Measurements from ENCODE around the gene SPC24.
"Not testable (repeated sequence)": the region's sequence is repeated elsewhere in the genome, so short reads cannot be mapped to it uniquely, and the experiment has no call there.

SPC24 gene

DNA sequence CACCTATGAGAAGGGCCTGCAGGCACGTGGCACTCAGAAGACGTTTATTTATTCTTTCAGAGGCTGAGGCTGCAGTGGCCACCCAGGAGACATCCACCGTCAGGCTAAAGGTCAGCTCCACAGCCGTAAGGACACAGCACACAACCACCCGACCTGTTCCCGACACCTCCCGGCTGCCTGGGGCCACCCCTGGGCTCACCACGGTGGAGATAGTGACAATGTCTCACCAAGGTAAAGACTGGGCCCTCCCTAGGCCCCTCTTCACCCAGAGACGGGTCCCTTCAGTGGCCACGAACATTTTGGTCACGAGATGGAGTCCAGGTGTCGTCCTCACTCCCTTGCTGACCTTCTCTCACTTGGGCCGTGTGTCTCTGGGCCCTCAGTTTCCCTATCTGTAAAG lies 32.5 kb downstream of the SPC24 start:
- DNase-seq: no peak

DNA sequence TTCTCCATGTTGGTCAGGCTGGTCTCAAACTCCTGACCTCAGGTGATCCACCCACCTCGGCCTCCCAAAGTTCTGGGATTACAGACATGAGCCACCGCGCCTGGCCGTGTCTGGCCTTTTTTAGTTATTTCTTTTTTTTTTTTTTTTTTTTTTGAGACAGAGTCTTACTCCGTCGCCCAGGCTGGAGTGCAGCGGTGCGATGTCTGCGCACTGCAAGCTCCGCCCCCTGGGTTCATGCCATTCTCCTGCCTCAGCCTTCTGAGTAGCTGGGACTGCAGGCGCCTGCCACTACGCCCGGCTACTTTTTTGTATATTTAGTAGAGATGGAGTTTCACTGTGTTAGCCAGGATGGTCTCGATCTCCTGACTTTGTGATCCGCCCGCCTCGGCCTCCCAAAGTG lies 33.6 kb downstream of the SPC24 start:
- DNase-seq: not testable (repeated sequence)

DNA sequence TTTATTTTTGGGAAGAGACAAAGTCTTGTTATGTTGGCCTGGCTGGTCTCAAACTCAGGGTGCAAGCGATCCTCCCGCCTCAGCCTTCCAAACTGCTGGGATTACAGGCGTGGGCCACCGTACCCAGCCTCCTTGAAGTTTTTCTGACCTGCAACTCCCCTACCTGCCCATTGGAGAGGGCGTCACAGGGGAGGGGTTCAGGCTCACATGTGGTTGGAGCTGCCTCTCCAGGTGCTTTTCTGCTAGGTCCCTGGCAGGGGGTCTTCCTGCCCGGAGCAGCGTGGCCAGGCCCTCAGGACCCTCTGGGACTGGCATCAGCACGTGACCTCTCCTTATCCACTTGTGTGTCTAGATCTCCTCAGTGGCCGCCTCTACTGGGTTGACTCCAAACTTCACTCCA lies 39.1 kb downstream of the SPC24 start:
- no peak for DNase-seq

DNA sequence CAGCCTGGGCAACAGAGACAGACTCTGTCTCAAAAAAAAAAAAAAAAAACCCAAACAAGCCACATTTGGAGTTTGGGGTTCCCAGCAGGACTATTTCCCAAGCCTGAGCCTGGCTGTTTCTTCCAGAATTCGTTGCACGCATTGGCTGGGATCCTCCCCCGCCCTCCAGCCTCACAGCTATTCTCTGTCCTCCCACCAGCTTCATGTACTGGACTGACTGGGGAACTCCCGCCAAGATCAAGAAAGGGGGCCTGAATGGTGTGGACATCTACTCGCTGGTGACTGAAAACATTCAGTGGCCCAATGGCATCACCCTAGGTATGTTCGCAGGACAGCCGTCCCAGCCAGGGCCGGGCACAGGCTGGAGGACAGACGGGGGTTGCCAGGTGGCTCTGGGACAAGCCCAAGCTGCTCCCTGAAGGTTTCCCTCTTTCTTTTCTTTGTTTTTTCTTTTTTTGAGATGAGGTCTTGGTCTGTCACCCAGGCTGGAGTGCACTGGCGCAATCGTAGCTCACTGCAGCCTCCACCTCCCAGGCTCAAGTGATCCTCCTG lies 39.6 kb downstream of the SPC24 start:
- DNase-seq: no peak

DNA sequence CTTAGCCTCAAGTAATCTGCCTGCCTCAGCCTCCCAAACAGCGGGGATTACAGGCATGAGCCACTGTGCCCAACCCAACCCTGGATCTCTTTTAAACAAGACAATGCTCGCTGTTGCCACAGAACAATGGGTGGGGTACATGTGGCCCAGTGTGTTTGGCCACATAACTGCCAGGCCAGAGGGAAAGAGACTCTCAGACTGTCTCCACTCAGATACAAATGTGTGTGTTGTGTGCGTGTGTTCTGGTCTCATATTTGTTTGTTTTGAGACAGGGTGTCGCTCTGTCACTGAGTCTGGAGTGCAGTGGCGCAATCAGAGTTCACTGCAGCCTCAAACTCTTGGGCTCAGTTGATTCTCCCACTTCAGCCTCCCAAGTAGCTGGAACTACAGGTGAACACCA lies 40.5 kb downstream of the SPC24 start:
- no peak for DNase-seq

DNA sequence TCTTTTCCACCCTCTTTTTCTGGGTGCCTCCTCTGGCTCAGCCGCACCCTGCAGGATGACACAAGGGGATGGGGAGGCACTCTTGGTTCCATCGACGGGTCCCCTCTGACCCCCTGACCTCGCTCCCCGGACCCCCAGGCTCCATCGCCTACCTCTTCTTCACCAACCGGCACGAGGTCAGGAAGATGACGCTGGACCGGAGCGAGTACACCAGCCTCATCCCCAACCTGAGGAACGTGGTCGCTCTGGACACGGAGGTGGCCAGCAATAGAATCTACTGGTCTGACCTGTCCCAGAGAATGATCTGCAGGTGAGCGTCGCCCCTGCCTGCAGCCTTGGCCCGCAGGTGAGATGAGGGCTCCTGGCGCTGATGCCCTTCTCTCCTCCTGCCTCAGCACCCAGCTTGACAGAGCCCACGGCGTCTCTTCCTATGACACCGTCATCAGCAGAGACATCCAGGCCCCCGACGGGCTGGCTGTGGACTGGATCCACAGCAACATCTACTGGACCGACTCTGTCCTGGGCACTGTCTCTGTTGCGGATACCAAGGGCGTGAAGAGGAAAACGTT lies 42.4 kb downstream of the SPC24 start:
- no peak for DNase-seq

DNA sequence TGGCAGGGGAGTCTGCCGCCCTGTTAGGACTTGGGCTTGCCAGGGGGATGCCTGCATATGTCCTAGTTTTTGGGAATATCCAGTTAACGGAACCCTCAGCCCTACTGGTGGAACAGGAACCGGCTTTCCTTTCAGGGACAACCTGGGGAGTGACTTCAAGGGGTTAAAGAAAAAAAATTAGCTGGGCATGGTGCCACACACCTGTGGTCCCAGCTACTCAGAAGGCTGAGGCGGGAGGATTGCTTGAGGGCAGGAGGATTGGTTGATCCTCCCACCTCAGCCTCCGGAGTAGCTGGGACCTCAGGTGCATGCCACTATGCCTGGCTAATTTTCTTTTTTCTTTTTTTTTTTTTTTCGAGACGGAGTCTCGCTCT lies 43.8 kb downstream of the SPC24 start:
- no peak for DNase-seq

DNA sequence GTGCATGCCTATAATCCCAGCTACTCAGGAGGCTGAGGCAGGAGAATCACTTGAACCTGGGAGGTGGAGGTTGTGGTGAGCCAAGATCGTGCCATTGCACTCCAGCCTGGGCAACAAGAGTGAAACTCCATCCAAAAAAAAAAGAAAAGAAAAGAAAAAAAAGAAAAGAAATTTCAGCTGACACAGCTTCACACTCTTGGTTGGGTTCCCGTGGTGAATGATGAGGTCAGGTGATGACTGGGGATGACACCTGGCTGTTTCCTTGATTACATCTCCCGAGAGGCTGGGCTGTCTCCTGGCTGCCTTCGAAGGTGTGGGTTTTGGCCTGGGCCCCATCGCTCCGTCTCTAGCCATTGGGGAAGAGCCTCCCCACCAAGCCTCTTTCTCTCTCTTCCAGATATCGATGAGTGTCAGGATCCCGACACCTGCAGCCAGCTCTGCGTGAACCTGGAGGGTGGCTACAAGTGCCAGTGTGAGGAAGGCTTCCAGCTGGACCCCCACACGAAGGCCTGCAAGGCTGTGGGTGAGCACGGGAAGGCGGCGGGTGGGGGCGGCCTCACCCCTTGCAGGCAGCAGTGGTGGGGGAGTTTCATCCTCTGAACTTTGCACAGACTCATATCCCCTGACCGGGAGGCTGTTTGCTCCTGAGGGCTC lies 44.3 kb downstream of the SPC24 start:
- no peak for DNase-seq

DNA sequence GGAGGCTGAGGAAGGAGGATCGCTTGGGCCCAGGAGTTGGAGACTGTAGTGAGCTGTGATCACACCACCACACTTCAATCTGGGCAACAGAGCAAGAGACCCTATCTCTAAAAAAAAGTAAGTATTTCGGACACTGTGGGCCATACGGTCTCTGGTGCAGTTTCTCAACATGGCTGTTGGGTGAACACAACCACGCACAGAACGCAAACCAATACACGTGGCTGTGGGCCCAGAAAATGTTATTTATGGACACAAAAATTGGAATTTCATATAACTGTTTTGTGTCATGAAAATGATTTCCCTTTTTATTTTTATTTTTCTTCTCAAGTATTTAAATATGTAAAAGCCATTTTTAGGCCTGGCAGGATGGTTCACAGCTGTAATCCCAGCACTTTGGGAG lies 46.8 kb downstream of the SPC24 start:
- DNase-seq: no peak

DNA sequence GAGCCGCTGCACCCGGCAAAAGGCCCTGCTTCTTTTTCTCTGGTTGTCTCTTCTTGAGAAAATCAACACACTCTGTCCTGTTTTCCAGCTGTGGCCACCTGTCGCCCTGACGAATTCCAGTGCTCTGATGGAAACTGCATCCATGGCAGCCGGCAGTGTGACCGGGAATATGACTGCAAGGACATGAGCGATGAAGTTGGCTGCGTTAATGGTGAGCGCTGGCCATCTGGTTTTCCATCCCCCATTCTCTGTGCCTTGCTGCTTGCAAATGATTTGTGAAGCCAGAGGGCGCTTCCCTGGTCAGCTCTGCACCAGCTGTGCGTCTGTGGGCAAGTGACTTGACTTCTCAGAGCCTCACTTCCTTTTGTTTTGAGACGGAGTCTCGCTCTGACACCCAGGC lies 49.1 kb downstream of the SPC24 start:
- no peak for DNase-seq

DNA sequence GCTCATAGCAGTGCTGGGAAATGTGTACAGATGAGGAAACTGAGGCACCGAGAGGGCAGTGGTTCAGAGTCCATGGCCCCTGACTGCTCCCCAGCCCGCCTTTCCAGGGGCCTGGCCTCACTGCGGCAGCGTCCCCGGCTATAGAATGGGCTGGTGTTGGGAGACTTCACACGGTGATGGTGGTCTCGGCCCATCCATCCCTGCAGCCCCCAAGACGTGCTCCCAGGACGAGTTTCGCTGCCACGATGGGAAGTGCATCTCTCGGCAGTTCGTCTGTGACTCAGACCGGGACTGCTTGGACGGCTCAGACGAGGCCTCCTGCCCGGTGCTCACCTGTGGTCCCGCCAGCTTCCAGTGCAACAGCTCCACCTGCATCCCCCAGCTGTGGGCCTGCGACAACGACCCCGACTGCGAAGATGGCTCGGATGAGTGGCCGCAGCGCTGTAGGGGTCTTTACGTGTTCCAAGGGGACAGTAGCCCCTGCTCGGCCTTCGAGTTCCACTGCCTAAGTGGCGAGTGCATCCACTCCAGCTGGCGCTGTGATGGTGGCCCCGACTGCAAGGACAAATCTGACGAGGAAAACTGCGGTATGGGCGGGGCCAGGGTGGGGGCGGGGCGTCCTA lies 50.5 kb downstream of the SPC24 start:
- no peak for DNase-seq

DNA sequence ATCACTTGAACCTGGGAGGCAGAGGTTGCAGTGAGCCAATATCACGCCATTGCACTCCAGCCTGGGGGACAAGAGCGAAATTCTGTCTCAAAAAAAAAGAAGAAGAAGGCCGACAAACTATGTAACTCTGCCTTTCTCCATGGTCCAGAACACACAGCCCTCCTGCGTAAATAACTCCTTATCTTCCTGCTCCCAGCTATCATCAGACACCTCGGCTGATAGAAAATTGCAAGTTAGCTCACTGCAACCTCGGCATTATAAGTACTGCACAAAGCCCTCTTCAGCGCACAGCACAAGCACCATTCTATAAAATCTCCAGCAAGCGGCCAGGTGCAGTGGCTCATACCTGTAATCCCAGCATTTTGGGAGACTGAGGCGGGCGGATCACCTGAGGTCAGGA lies 51.9 kb downstream of the SPC24 start:
- DNase-seq: not testable (repeated sequence)

DNA sequence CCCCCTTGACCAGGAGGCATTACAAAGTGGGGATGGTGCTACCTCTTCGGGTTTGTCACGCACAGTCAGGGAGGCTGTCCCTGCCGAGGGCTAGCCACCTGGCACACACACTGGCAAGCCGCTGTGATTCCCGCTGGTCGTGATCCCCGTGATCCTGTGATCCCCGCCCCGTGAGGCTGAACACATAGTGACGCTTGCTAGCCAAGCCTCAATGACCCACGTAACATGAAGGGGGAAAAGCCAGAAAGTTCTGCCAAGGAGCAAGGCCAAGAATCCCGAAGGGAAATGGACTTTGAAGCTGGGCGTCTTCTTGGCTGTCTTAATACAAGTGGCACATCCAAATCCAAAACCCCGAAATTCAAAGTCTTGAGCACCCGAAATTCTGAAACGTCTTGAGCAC lies 52.6 kb downstream of the SPC24 start:
- DNase-seq: no peak

DNA sequence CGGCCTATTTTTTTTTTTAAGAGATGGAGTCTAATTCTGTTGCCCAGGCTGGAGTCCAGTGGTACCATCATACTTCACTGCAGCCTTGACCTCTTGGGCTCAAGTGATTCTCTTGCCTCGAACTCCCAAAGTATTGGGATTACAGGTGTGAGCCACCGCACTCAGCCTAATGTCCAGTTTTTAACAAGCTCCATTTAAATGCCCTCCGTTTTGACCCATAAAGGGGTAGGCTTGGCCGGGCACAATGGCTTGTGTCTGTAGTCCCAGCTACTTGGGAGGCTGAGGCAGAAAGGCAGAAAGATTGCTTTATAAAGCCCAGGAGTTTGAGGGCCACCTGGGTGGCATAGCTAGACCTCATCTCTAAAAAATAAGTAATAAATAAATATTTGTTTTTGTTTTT lies 54.5 kb downstream of the SPC24 start:
- no peak for DNase-seq

DNA sequence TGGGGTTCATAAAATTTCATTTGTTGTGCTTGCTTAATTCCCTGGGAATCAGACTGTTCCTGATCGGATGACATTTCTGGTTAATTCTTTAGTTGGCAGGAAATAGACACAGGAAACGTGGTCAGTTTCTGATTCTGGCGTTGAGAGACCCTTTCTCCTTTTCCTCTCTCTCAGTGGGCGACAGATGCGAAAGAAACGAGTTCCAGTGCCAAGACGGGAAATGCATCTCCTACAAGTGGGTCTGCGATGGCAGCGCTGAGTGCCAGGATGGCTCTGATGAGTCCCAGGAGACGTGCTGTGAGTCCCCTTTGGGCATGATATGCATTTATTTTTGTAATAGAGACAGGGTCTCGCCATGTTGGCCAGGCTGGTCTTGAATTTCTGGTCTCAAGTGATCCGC lies 55.5 kb downstream of the SPC24 start:
- DNase-seq: no peak

DNA sequence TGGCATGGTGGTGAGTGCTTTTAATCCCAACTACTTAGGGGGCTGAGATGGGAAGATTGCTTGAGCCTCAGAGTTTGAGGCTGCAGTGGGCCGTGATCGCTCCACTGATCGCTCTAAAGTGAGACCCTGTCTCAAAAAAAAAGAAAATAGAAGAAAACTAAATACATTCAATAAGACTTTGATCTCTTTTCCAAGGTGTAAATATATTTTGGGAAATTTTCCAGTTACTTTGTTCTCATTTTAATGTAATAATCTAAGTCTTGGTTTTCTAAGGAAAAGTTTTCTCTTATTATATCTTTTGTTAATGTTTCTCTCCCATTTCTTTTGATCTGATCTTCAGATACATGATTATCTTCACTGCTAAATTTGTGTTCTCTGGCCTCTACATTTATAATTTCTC lies 56.7 kb downstream of the SPC24 start:
- DNase-seq: no peak

DNA sequence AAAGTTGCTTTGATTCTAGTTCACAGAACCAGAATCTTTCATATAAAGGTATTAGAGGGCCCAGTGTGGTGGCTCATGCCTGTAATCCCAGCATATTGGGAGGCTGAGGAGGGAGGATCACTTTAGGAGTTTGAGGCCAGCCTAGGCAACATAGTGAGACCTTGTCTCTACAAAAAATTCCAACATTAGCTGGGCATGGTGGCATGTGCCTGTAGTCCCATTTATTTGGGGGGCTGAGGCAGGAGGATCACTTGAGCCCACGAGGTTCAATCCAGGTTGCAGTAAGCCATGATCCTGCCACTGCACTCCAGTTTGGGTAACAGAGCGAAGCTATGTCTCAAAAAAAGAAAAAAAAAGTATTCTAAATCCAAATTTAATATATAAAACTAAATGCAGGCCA lies 57.3 kb downstream of the SPC24 start:
- no peak for DNase-seq

DNA sequence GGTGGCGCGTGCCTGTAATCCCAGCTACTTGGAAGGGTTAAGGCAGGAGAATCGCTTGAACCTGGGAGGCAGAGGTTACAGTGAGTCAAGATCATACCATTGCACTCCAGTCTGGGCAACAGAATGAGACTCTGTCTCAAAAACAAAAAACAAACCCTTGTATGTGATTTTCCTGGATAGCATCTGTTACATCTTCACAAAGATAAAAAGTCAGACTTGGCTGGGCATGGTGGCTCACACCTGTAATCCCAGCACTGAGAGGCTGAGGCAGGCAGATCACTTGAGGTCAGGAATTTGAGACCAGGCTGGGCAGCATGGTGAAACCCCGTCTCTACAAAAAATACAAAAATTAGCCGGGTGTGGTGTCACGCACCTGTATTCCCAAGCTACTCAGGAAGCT lies 58.2 kb downstream of the SPC24 start:
- not testable (repeated sequence) for DNase-seq

DNA sequence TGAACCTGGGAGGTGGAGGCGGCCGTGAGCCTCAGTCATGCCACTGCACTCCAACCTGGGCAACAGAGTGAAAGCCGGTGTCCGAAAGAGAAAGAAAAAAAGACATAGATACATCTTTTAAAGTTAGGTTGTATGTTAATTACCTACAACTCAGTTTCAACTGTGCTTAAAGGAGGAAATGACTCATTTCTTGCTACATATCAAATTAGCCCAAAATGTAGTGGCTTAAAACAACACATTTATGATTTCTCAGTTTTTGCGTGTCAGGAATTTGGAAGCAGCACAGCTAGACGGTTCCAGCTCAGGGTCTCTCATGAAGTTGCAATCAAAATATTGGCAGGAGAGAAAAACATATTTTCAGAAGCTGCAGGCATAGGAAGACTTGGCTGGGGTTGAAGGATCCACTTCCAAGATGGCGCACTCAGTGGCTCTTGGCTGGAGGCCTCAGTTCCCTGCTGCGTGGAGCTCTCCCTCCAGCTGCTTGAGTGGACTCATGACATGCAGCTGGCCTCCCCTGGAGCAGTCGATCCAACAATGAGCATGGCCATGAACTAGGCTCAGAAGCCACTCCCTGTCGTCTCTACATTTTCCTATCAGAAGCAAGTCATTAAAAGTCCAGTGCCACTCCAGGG lies 59.3 kb downstream of the SPC24 start:
- DNase-seq: no peak

All from SHP77 treated with DMSO at 0.1 percent for 48 hours (cell line).